22Rv1 (cell line): ENCODE data around the gene GLB1L3.

Source experiments
- ZFX ChIP-seq: fragments of 450-650 bp; IDR thresholded peaks from 2 replicates; pipeline ENCODE4 v1.6.1; 2017; ENCODE audit warnings: antibody characterized with exemption, borderline replicate concordance
- TF ChIP-seq, protein P1 (sequence below): fragments of 450-650 bp; IDR thresholded peaks from 2 replicates; pipeline ENCODE4 v1.5.1; 2017; ENCODE audit warnings: mild to moderate bottlenecking

DNA sequence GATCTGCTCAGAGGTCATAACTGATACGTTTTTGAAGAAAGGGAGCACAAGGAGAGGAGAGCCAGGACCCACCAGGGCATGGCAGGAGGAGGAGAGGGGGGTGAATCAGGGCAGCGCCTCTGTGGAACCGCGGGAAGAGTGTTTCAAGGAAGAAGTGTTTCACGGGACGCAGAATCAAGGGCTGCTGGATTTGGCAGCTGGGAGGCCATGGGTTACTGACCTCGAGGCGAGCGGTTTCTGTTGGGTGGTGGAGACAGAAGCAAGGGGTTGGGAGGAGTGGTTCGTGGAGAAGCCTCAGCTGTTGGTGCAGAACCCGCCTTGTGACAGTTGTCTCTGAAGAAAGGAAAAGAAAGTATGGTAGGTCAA, 38.6 kb upstream of the GLB1L3 start:
- TF ChIP-seq, protein P1, sequence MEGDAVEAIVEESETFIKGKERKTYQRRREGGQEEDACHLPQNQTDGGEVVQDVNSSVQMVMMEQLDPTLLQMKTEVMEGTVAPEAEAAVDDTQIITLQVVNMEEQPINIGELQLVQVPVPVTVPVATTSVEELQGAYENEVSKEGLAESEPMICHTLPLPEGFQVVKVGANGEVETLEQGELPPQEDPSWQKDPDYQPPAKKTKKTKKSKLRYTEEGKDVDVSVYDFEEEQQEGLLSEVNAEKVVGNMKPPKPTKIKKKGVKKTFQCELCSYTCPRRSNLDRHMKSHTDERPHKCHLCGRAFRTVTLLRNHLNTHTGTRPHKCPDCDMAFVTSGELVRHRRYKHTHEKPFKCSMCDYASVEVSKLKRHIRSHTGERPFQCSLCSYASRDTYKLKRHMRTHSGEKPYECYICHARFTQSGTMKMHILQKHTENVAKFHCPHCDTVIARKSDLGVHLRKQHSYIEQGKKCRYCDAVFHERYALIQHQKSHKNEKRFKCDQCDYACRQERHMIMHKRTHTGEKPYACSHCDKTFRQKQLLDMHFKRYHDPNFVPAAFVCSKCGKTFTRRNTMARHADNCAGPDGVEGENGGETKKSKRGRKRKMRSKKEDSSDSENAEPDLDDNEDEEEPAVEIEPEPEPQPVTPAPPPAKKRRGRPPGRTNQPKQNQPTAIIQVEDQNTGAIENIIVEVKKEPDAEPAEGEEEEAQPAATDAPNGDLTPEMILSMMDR: no peak
- TF ChIP-seq ZFX: no peak
